Keratinocyte (primary cell): Measurements from ENCODE around the gene SYT1. TPM values are rescaled to one million over a fixed set of nuclear protein-coding genes. Genes with fewer than 3 reads are reported as not detected.

Experiments
- DNase-seq: peaks from one replicate; pipeline ENCODE4 v3.0.0-alpha.2; 2011; ENCODE audit warnings: low read depth, missing footprints, low spot score
- FAIRE-seq: peaks from 2 replicates; lab custom pipeline; 2011; peaks lifted over from hg19 to GRCh38; lab: Jason Lieb, UNC
- H2AFZ ChIP-seq: 2 replicates; pipeline ENCODE4 v1.6.0; 2012; ENCODE audit warnings: low read length, control low read depth, inconsistent platforms; ENCODE audit not compliant: control insufficient read depth
- H3K27ac ChIP-seq: 2 replicates; pipeline ENCODE4 v1.5.1; 2011; ENCODE audit warnings: low read length; ENCODE audit not compliant: control insufficient read depth, insufficient read depth
- H3K27me3 ChIP-seq: 3 replicates; pipeline ENCODE4 v1.6.0; 2011; ENCODE audit warnings: low read length; ENCODE audit not compliant: control insufficient read depth, insufficient read depth; ENCODE audit errors: extremely low read depth
- H3K36me3 ChIP-seq, 2 experiments: 2 replicates in 1 of 2; 3 replicates in 1 of 2; pipeline ENCODE4 v1.5.1; 2011; ENCODE audit warnings: low read length in 2 of 2, mild to moderate bottlenecking in 1 of 2; ENCODE audit not compliant: control insufficient read depth in 2 of 2, insufficient read depth in 2 of 2; ENCODE audit errors: extremely low read depth in 1 of 2
- H3K4me1 ChIP-seq: 3 replicates; pipeline ENCODE4 v1.5.1; 2011; ENCODE audit warnings: low read length; ENCODE audit not compliant: control insufficient read depth, insufficient read depth; ENCODE audit errors: extremely low read depth
- H3K4me2 ChIP-seq: 3 replicates; pipeline ENCODE4 v1.6.0; 2011; ENCODE audit warnings: low read depth, low read length; ENCODE audit not compliant: control insufficient read depth, insufficient read depth; ENCODE audit errors: extremely low read depth
- H3K4me3 ChIP-seq, 3 experiments: fragments of 200-600 bp in 1 of 3; sonication (generic) in 1 of 3; 2 replicates in 2 of 3; 3 replicates in 1 of 3; pipeline ENCODE4 v1.5.1; 2011 to 2016; ENCODE audit warnings: low read length in 3 of 3, mild to moderate bottlenecking in 3 of 3, control low read depth in 2 of 3, inconsistent platforms in 1 of 3, low read depth in 1 of 3, mixed read lengths in 1 of 3, mixed run types in 1 of 3, moderate library complexity in 1 of 3; ENCODE audit not compliant: control insufficient read depth in 2 of 3, insufficient read depth in 2 of 3; ENCODE audit errors: extremely low read depth in 1 of 3
- H3K79me2 ChIP-seq: 2 replicates; pipeline ENCODE4 v1.6.0; 2012; ENCODE audit warnings: low read length; ENCODE audit not compliant: control insufficient read depth, insufficient read depth
- H3K9ac ChIP-seq: 3 replicates; pipeline ENCODE4 v1.6.0; 2011; ENCODE audit warnings: low read length; ENCODE audit not compliant: control insufficient read depth, insufficient read depth; ENCODE audit errors: extremely low read depth
- H3K9me1 ChIP-seq: 3 replicates; pipeline ENCODE4 v1.6.0; 2011; ENCODE audit warnings: low read length; ENCODE audit not compliant: control insufficient read depth, insufficient read depth; ENCODE audit errors: extremely low read depth
- H3K9me3 ChIP-seq: 2 replicates; pipeline ENCODE4 v1.5.1; 2012; ENCODE audit warnings: low read depth, low read length; ENCODE audit not compliant: control insufficient read depth
- H4K20me1 ChIP-seq: 3 replicates; pipeline ENCODE4 v1.6.0; 2011; ENCODE audit warnings: low read length; ENCODE audit not compliant: control insufficient read depth, insufficient read depth; ENCODE audit errors: extremely low read depth
- CTCF ChIP-seq, 3 experiments: IDR thresholded peaks in 1 of 3; conservative IDR thresholded peaks in 1 of 3; optimal IDR thresholded peaks in 1 of 3; 2 replicates in 2 of 3; 3 replicates in 1 of 3; pipeline versions ENCODE3 to v1.5.1; 2011; ENCODE audit warnings: low read length in 3 of 3, mild to moderate bottlenecking in 3 of 3, moderate library complexity in 2 of 3, control low read depth in 1 of 3, inconsistent platforms in 1 of 3; ENCODE audit not compliant: insufficient read depth in 2 of 3; ENCODE audit errors: extremely low read depth in 1 of 3
- EZH2 ChIP-seq: IDR thresholded peaks from one replicate; pipeline ENCODE4 v1.6.1; 2012; ENCODE audit warnings: inconsistent platforms, mild to moderate bottlenecking, low read length, moderate library complexity
- dilution Hi-C: fragments of 300-500 bp; cut with MboI; formaldehyde crosslinking; loops from one replicate; pipeline ENCODE4 v1.7.0; 2020; ENCODE audit warnings: low sequenced_read_pairs; ENCODE audit not compliant: extremely low pct_ligation_motif_present
- polyA plus RNA-seq, 5 experiments: library from polyadenylated mRNA; depleted of rRNA in 3 of 5; stranded (reverse) in 3 of 5; stranded (forward) in 1 of 5; unstranded in 1 of 5; fragments of >200 nt; gene quantifications; 1 replicate in 1 of 5; 2 replicates in 3 of 5; 3 replicates in 1 of 5; pipeline versions ENCODE4 v1.2.1 to v1.2.3, GENCODE V29; 2011 to 2012; ENCODE audit warnings: missing spikeins in 2 of 5, low read depth in 1 of 5, low replicate concordance in 1 of 5

Gene SYT1
- polyA plus RNA-seq, 1 donor (not counting 4 experiments of a cell fraction or from before 2014, with no cell fraction given), result 6.1 TPM

DNA sequence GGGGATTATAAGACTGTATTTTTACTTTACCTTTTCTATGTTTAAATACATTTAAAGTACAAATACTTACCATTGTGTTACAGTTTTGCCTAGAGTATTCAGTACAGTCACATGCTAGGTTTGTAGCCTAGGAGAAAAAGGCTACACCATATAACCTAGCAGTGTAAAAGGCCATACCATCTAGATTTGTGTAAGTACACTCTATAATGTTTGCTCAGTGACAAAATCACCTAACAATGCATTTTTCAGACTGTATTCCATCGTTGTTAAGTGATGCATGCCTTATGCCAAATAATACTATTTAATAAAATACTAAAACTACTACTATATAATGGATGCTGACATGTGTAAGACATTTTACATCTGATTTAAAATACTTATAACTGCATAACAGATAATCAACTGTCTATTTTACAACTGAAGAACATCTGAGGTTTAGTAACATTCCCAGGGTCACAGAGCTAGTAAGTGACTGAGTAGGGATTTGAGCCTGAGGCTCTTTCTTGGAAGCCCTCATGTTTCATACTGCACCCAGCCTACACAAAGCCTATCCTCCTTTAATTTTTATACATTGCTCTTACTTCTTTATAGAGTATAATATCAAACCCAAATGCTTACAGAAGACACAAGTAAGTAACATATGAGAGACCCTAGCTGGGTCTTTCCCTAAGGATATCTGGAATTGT is 296.8 kb downstream of the SYT1 start:
- no peaks in the 10 kb centered on the region for H3K27me3 ChIP-seq
- H3K9ac ChIP-seq, result no peak overlapping the region
- no peaks in the 10 kb centered on the region for H3K4me1 ChIP-seq
- H2AFZ ChIP-seq, result no peak overlapping the region
- TF ChIP-seq CTCF (optimal IDR thresholded peaks at IDR 0.05 in 1 of 3, IDR thresholded peaks at IDR 0.05 in 1 of 3, conservative IDR thresholded peaks at IDR 0.05 in 1 of 3; ENCODE audit: extremely low read depth in 1 of 3, insufficient read depth in 2 of 3, low read length in 3 of 3), result no peak
- no peak for TF ChIP-seq EZH2
- dilution Hi-C loops, result no loop called here
- no peaks in the 10 kb centered on the region for H4K20me1 ChIP-seq
- no peaks in the 10 kb centered on the region for H3K36me3 ChIP-seq
- DNase-seq (no peak), FAIRE-seq (no peak)
- no peaks in the 10 kb centered on the region for H3K9me1 ChIP-seq
- no peak overlapping the region for H3K4me2 ChIP-seq
- H3K4me3 ChIP-seq, result no peak overlapping the region
- no peak overlapping the region for H3K27ac ChIP-seq
- no peaks in the 10 kb centered on the region for H3K9me3 ChIP-seq
- no peaks in the 10 kb centered on the region for H3K79me2 ChIP-seq

GRCh38 chr12:79162147-79162772 is 297.7 kb downstream of the SYT1 start:
- H3K9ac ChIP-seq, result no peak overlapping the region
- H3K27me3 ChIP-seq, result no peaks in the 10 kb centered on the region
- H4K20me1 ChIP-seq, result no peaks in the 10 kb centered on the region
- DNase-seq (no peak), FAIRE-seq (no peak)
- no peaks in the 10 kb centered on the region for H3K9me1 ChIP-seq
- dilution Hi-C loops, result no loop called here
- no peaks in the 10 kb centered on the region for H3K79me2 ChIP-seq
- H3K4me2 ChIP-seq, result no peak overlapping the region
- no peaks in the 10 kb centered on the region for H3K4me1 ChIP-seq
- no peaks in the 10 kb centered on the region for H3K36me3 ChIP-seq
- TF ChIP-seq EZH2 (no peak), CTCF (optimal IDR thresholded peaks at IDR 0.05 in 1 of 3, IDR thresholded peaks at IDR 0.05 in 1 of 3, conservative IDR thresholded peaks at IDR 0.05 in 1 of 3; ENCODE audit: extremely low read depth in 1 of 3, insufficient read depth in 2 of 3, low read length in 3 of 3) (no peak)
- H3K27ac ChIP-seq, result no peak overlapping the region
- no peaks in the 10 kb centered on the region for H3K9me3 ChIP-seq
- no peak overlapping the region for H3K4me3 ChIP-seq
- H2AFZ ChIP-seq, result no peak overlapping the region
